Aorta (tissue), 5 donors: ENCODE results near the gene ATXN8OS. TPM values are rescaled to one million over a fixed set of nuclear protein-coding genes. Genes with fewer than 3 reads are reported as not detected.
A peak's percentile ranks its signal among the peaks of the same experiment; 100 is the strongest.

ENCODE experiments used
- ATAC-seq: fragments of 200-7000 bp; cut with Tn5 transposase; one replicate; pipeline ENCODE4 v1.9.1; 2022; ENCODE audit warnings: moderate library complexity; ENCODE audit not compliant: low FRiP score
- DNase-seq, 2 donors: peaks; one replicate each; pipeline ENCODE4 v3.0.0-alpha.2; 2020
- H3K27ac ChIP-seq, 2 donors: one replicate each; pipeline ENCODE4 v1.5.1; 2013; ENCODE audit warnings: low read length in 2 of 2, mild to moderate bottlenecking in 2 of 2, moderate library complexity in 2 of 2, control low read depth in 1 of 2, inconsistent platforms in 1 of 2, low read depth in 1 of 2
- H3K27me3 ChIP-seq, 2 donors: one replicate each; pipeline ENCODE4 v1.6.1; 2013; ENCODE audit warnings: control low read depth in 1 of 2, low read length in 1 of 2, mild to moderate bottlenecking in 1 of 2, moderate library complexity in 1 of 2; ENCODE audit not compliant: insufficient read depth in 2 of 2, control insufficient read depth in 1 of 2
- H3K36me3 ChIP-seq, 2 donors: one replicate each; pipeline ENCODE4 v1.6.1; 2013; ENCODE audit warnings: control low read depth in 1 of 2, low read length in 1 of 2, mild to moderate bottlenecking in 1 of 2; ENCODE audit not compliant: insufficient read depth in 2 of 2, control insufficient read depth in 1 of 2
- H3K4me1 ChIP-seq, 2 donors: one replicate each; pipeline ENCODE4 v1.6.1; 2013; ENCODE audit warnings: low read length in 2 of 2, control low read depth in 1 of 2, mild to moderate bottlenecking in 1 of 2, moderate library complexity in 1 of 2; ENCODE audit not compliant: insufficient read depth in 2 of 2, control insufficient read depth in 1 of 2
- H3K4me3 ChIP-seq, 2 donors: one replicate each; pipeline ENCODE4 v1.5.1; 2013; ENCODE audit warnings: low read length in 2 of 2, control low read depth in 1 of 2, mild to moderate bottlenecking in 1 of 2
- H3K9me3 ChIP-seq: one replicate; pipeline ENCODE4 v1.6.1; 2013; ENCODE audit warnings: mild to moderate bottlenecking, low read length; ENCODE audit not compliant: control insufficient read depth
- WGBS, 2 donors: extraction: QIAGEN DNeasy Blood & Tissue Kit; methylation state at CpG; one replicate each; pipeline ENCODE4 v1.1.7; 2013; 5-methylcytosine and 5-hydroxymethylcytosine counted together
- intact Hi-C, 2 donors: fragments of 100-400 bp; cut with DNase I; formaldehyde crosslinking; loops; one replicate each; pipeline versions ENCODE4 v1.14.2 to v1.15.0; 2022
- long read RNA-seq, 2 donors: library from polyadenylated mRNA; unstranded; transcript quantifications; one replicate each; pipeline ENCODE4 v2.0.0, GENCODE V29; 2020 to 2021
- polyA plus RNA-seq, 2 donors: library from polyadenylated mRNA; stranded (reverse); fragments of 200-250 nt; gene quantifications; one replicate each; pipeline ENCODE4 v1.2.3, GENCODE V29; 2013
- total RNA-seq, 2 donors: library from RNA; stranded (reverse); fragmentation: NEBNext Ultra II Directional; extraction: Animal tissue kit (Norgen Biotek cat#: 25700); gene quantifications; one replicate each; pipeline ENCODE4 v1.2.1, GENCODE V29; 2021
- donor health status: healthy with polysubstance abuse.
- donor health status: Bipolar disorder and iron deficiency.
- donor health status: DM: no; HTN: no; CAD: no.
- donor health status: DM: no; HTN: no; CAD: no.
- donor health status: DM: yes; HTN: yes; CAD: no.

ATXN8OS gene
- total RNA-seq = not detected
- not detected for polyA plus RNA-seq
- long read RNA-seq, donor 1 = 0 reads
- long read RNA-seq, donor 2 = 0 reads

DNA sequence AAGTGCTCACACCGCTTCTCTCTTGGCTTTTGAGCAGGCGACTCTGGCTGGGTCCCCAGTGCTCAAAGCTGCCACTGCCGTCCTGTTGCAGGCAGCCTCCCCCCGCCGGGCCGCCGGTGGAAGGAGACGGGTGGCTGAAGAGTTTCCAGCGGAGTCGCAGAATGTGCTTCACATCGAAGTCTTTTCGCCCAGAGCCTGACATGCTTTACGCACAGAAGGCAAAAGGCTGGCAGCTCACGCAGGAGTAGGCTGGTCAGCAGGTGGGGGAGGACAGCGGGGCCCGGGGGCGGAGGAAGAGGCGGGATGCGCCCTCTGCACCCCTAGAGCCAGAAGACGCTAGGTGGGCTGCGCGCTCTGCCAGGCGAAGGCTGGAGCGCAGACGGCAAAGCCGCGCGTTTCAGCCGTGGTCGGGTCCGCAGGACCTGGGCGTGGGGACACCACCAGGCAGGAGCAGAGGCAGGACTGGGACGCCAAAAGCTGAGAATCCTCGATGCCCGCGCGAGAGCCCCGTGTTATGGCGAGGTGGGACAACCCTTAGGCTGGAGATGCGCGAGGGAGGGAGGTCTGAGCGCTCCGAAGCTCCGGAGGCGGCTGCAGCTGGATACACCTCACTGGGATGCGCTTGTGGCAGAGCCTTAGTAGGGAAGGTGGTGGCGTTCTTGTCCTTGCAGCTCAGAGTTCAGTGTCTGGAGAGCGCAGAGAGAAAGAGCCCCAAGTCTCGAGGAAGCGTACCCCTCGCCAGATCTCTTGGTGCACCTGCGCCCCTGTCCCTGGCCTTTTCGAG, at the start of gene ATXN8OS:
Gene ATXN8OS, plus strand, starts transcription at position 329 of the 784 bp plus-strand sequence.
- Histone ChIP-seq H3K27ac (no peak within 1 kb of the TSS), H3K9me3 (no peaks in the 10 kb centered on the region), H3K27me3 (no peaks in the 10 kb centered on the region), H3K4me3 (no peak within 1 kb of the TSS), H3K36me3 (no peaks in the 10 kb centered on the region), H3K4me1 (no peaks in the 10 kb centered on the region)
- 2 to 3% methylated on average over 53 of the region's 53 CpGs for WGBS, 2 donors
- intact Hi-C loops = no loop called here
- DNase-seq (peak in 1 of 2 donors; percentile 72), ATAC-seq (peak; percentile 29)

DNA sequence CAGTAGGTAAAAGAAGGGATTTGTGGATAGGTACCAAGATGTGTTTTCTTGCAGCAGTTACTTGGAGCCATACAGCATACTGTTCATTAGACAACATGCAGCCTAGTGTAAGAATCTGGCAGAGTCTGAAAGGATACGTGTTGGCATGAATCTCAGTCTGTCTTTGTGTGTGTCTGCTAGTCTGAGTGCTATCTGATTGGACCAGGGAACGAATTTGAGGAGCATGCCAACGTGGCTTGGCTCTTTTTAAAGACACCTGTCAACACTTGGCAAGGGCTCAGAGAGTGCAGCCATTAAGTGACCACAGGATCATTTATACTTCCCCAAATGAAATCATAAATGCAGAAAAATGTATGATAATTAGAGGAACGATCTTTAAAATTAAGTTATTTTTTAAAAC, 27.6 kb upstream of the ATXN8OS start:
- Histone ChIP-seq H3K36me3 (no peaks in the 10 kb centered on the region), H3K4me1 (no peaks in the 10 kb centered on the region), H3K9me3 (no peaks in the 10 kb centered on the region), H3K27me3 (no peaks in the 10 kb centered on the region), H3K4me3 (no peak overlapping the region), H3K27ac (no peak overlapping the region)
- no peak for DNase-seq
- intact Hi-C loops = no loop called here
- no peak for ATAC-seq
- 10 to 22% methylated on average over 4 of the region's 4 CpGs for WGBS, 2 donors

DNA sequence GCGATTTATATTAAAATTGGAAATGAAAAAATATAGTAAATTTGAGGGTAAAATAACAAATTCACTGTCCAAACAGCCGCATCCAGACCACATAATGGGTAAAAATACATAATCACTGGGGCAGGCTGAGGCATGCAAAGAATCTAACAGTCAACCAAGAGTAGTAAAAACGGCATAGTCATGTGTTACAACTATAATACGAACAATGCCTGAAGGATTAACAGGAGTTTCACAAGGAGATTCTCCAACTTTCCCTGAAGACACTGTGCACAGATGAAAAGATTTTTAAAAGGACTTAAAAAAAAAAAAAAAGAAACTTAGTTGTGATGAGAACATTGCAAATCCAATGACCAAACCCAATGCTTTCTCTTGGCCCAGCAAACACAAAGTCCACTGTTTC, 20.4 kb upstream of the ATXN8OS start:
- H3K27ac ChIP-seq = no peak overlapping the region
- no peak for ATAC-seq
- H3K36me3 ChIP-seq = no peaks in the 10 kb centered on the region
- no peaks in the 10 kb centered on the region for H3K9me3 ChIP-seq
- no peak for DNase-seq
- no peaks in the 10 kb centered on the region for H3K4me1 ChIP-seq
- intact Hi-C loops = no loop called here
- no peak overlapping the region for H3K4me3 ChIP-seq
- 49 to 61% methylated on average over 4 of the region's 4 CpGs for WGBS, 2 donors
- no peaks in the 10 kb centered on the region for H3K27me3 ChIP-seq

DNA sequence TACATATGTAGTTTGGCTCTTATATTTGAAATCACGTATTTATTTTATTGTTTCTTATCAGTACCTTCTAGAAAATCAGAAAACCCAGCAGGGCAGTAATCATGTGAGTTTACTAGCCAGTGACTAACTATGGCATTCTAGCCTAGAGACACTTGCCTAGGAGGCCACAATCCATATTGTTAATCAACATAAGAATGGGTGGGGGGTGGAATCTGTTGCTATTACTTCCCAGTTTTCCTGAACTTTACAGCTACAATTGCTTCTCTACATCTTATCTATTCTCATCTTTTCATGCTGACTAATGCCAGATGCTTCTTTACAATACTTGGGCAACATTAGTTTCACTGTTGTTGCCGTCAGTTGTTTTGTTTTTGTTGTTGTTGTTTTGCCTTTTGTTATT, 18.7 kb upstream of the ATXN8OS start:
- intact Hi-C loops = no loop called here
- 68 to 74% methylated on average over 2 of the region's 2 CpGs for WGBS, 2 donors
- Histone ChIP-seq H3K4me3 (no peak overlapping the region), H3K27ac (no peak overlapping the region), H3K9me3 (no peaks in the 10 kb centered on the region), H3K27me3 (no peaks in the 10 kb centered on the region), H3K36me3 (no peaks in the 10 kb centered on the region), H3K4me1 (no peaks in the 10 kb centered on the region)
- no peak for DNase-seq
- no peak for ATAC-seq

DNA sequence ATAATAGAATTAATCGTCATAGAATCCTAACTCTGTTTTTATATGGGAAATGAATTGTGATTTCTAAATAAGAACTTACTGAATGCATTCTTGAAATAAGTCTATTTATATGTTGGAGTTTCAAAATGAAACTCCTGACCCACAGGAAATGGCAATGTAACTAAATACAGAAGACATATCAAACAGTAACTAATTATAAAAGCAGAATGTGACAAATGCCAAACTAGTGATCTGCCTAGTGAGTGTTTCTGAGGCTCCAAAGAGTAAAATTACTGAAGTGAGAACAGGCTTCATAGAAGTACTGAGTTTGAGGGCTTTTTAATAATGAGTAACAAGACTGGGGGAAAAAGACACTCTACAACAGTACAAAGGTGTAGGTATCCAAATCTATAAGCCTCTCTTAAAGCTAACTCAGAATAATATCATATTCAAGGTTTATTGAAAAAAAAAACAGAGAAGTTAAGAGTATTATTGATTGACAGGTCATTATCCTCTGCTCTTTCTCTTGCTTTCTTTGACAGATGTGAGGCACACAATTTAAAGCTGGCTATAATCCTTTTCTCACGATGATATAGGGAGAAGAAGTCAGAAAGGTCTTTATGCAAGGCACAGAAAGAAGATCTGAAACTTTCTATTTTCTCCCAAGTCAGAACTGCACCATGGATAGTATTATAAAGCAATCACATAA, 17.4 kb upstream of the ATXN8OS start:
- intact Hi-C loops = no loop called here
- no peak for ATAC-seq
- Histone ChIP-seq H3K4me3 (no peak overlapping the region), H3K9me3 (no peaks in the 10 kb centered on the region), H3K27ac (no peak overlapping the region), H3K4me1 (no peaks in the 10 kb centered on the region), H3K36me3 (no peaks in the 10 kb centered on the region), H3K27me3 (no peaks in the 10 kb centered on the region)
- 67 to 82% methylated on average over 2 of the region's 2 CpGs for WGBS, 2 donors
- no peak for DNase-seq

DNA sequence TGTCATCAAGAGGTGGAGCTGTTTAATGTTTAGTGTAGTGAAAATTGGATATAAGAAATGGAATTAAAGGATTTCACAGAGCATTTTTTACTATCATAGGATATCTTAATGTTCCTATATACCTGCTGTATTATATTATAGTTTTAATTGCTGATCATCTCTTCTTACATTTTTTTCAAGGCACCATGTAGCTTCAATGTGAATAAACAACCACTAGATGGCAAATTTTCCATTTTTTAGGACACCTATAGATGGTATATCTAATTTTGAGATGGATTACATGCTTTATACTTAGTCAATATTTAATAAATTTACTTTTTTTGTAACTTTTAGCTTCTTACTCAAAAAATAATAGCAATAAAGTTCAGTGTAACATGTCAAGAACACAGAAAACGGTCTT, 9.0 kb upstream of the ATXN8OS start:
- Histone ChIP-seq H3K9me3 (no peaks in the 10 kb centered on the region), H3K4me3 (no peak overlapping the region), H3K4me1 (no peaks in the 10 kb centered on the region), H3K36me3 (no peaks in the 10 kb centered on the region), H3K27me3 (no peaks in the 10 kb centered on the region), H3K27ac (no peak overlapping the region)
- 43 to 51% methylated on average over 1 of the region's 1 CpG for WGBS, 2 donors
- ATAC-seq (no peak), DNase-seq (no peak)
- intact Hi-C loops = no loop called here

DNA sequence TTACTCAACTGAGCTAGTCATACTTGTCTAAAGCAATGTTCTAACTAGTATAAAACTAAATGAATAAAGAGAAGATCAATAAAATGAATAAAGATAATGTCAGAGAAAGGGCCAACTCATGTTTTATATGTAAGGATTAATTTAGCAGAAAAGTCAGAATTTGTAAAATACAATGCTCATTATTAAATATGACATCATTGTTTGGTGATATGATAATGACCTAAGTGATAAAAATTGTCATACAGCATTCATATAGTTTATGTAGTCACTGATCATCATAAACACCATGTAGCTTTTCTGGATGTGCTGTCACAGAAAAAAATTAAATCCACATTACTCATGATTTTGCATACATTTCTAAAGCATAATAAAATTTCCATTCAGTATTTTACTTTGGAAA, 3.1 kb upstream of the ATXN8OS start:
- intact Hi-C loops = no loop called here
- H3K27ac ChIP-seq = no peak overlapping the region
- H3K9me3 ChIP-seq = no peaks in the 10 kb centered on the region
- H3K36me3 ChIP-seq = no peaks in the 10 kb centered on the region
- no peak overlapping the region for H3K4me3 ChIP-seq
- no peaks in the 10 kb centered on the region for H3K4me1 ChIP-seq
- no peaks in the 10 kb centered on the region for H3K27me3 ChIP-seq
- DNase-seq (no peak), ATAC-seq (no peak)

DNA sequence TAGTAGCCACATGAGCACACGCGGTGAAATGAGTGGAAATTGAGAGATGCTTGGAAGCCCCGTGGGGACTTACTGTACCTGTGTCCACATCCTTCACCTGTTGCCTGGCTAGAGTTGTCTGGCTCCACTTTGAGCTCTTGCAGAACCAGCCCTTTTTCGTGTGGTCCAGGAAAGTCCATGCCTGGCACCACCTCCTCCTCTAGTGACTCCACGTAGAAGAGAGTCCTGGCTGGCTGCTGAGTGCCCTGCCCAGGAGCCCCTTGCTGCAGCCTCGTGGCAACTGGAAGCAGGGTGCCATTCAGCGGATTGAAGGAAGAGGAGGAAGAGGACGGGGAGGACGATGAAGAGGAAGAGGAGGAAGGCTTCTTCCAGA, 515 bp upstream of the ATXN8OS start:
- H3K36me3 ChIP-seq = no peaks in the 10 kb centered on the region
- 22 to 28% methylated on average over 9 of the region's 9 CpGs for WGBS, 2 donors
- no peaks in the 10 kb centered on the region for H3K27me3 ChIP-seq
- H3K4me3 ChIP-seq = no peak overlapping the region
- intact Hi-C loops = no loop called here
- H3K9me3 ChIP-seq = no peaks in the 10 kb centered on the region
- H3K4me1 ChIP-seq = no peaks in the 10 kb centered on the region
- no peak overlapping the region for H3K27ac ChIP-seq
- DNase-seq (no peak), ATAC-seq (peak; percentile 11)
